ENCODE data around the gene NHS.

The NHS gene

DNA sequence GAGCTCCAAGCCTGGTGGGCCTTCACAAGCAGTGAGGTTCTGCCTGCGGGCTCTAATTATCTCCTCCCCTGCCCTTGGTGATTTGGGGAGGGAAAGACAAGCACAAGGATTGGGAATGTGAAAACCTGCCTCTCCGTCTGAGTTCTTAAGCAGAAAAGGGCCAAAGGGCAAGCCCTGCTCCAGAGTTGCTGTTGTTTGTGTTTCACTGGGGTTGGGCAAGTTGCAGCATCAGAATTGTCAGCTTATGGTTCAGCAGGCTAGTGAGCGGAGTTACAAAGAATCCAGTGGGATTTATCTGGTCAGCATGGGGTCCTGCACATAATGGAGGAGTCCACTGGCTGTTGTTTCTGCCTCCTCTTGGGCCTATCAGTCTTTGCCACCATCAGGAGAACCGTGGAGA is 60.5 kb downstream of the NHS start:
- H3K4me2 ChIP-seq (ENCODE audit: low read length), result no peak overlapping the region
- H3K27ac ChIP-seq (ENCODE audit: low read depth, low read length), result no peak overlapping the region
- TF ChIP-seq, protein P1, sequence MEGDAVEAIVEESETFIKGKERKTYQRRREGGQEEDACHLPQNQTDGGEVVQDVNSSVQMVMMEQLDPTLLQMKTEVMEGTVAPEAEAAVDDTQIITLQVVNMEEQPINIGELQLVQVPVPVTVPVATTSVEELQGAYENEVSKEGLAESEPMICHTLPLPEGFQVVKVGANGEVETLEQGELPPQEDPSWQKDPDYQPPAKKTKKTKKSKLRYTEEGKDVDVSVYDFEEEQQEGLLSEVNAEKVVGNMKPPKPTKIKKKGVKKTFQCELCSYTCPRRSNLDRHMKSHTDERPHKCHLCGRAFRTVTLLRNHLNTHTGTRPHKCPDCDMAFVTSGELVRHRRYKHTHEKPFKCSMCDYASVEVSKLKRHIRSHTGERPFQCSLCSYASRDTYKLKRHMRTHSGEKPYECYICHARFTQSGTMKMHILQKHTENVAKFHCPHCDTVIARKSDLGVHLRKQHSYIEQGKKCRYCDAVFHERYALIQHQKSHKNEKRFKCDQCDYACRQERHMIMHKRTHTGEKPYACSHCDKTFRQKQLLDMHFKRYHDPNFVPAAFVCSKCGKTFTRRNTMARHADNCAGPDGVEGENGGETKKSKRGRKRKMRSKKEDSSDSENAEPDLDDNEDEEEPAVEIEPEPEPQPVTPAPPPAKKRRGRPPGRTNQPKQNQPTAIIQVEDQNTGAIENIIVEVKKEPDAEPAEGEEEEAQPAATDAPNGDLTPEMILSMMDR (IDR thresholded peaks at IDR 0.05; ENCODE audit: low read depth, low read length, poor library complexity, severe bottlenecking), result no peak
- TF ChIP-seq EZH2phosphoT487 (IDR thresholded peaks at IDR 0.05; ENCODE audit: borderline replicate concordance, low read length), result no peak

DNA sequence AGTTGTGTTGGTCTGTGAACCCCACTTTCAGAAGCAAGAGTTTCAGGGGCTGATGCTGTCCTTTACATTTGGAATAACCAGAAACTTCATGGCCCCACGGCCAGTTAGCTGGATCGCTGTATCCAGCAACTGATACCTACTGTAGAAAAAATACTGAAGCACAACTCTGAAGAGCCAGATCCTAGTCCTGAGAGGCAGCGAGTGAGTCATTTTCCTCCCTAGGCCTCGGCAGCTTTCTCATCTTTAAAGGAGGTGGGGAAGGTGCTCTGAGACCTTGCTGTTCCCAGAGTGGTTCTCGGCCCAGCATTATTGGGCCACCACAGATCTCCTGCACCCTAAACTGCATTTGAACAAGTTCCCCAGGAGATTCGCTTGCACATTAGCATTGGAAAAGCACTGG is 63.2 kb downstream of the NHS start:
- no peaks in the 10 kb centered on the region for H3F3A ChIP-seq (ENCODE audit: control insufficient read depth, insufficient read depth)
- TF ChIP-seq, protein P1 (IDR thresholded peaks at IDR 0.05; ENCODE audit: low read depth, low read length, poor library complexity, severe bottlenecking), result no peak
- TF ChIP-seq EZH2phosphoT487 (IDR thresholded peaks at IDR 0.05; ENCODE audit: borderline replicate concordance, low read length), result no peak
- H3K36me3 ChIP-seq (ENCODE audit: control insufficient read depth, low read length), result no peaks in the 10 kb centered on the region
- H3K9me3 ChIP-seq (ENCODE audit: control insufficient read depth, insufficient read depth, low read length), result no peaks in the 10 kb centered on the region
- no peaks in the 10 kb centered on the region for H3K79me2 ChIP-seq (ENCODE audit: control insufficient read depth, low read length)
- no peaks in the 10 kb centered on the region for H3K9me2 ChIP-seq (replicated peaks; ENCODE audit: control insufficient read depth, low read length)
- no peak overlapping the region for H3K4me3 ChIP-seq (ENCODE audit: low read length)
- no peak overlapping the region for H3K27ac ChIP-seq (ENCODE audit: low read depth, low read length)
- no peaks in the 10 kb centered on the region for H3K4me1 ChIP-seq (ENCODE audit: control insufficient read depth, low read length)
- H4K20me1 ChIP-seq (ENCODE audit: control insufficient read depth, insufficient read depth, low read depth, low read length), result no peaks in the 10 kb centered on the region
- no peaks in the 10 kb centered on the region for H3K27me3 ChIP-seq (ENCODE audit: control insufficient read depth, low read length)
- H3K4me2 ChIP-seq (ENCODE audit: low read length), result no peak overlapping the region

More for the DNA sequence above, 60.5 kb downstream of the NHS start:
- Histone ChIP-seq H3K4me3 (ENCODE audit: low read length) (no peak overlapping the region), H3K4me1 (ENCODE audit: control insufficient read depth, low read length) (no peaks in the 10 kb centered on the region), H3K9me2 (replicated peaks; ENCODE audit: control insufficient read depth, low read length) (no peaks in the 10 kb centered on the region), H3K9me3 (ENCODE audit: control insufficient read depth, insufficient read depth, low read length) (no peaks in the 10 kb centered on the region), H3K79me2 (ENCODE audit: control insufficient read depth, low read length) (no peaks in the 10 kb centered on the region), H3F3A (ENCODE audit: control insufficient read depth, insufficient read depth) (no peaks in the 10 kb centered on the region), H4K20me1 (ENCODE audit: control insufficient read depth, insufficient read depth, low read depth, low read length) (no peaks in the 10 kb centered on the region), H3K36me3 (ENCODE audit: control insufficient read depth, low read length) (no peaks in the 10 kb centered on the region), H3K27me3 (ENCODE audit: control insufficient read depth, low read length) (no peaks in the 10 kb centered on the region)

DNA sequence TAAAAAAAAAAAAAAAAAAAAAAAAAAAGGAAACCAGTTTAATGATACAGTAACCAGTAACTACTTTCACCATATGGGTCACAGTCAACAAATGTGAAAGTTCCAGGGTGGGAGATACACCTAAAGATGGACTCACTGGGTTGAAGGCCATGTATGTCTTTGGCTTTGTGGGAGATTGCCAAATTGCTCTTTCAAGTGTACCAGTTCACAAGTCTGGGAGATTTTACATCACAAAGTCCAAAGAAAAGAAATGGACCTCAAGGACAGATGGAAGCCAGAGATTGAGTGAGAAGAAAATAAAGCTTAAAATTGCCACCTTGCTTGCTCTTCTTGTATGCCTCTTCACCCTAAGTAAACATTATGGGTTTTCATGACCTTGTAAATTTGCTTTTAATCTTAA is 65.3 kb downstream of the NHS start:
- TF ChIP-seq, protein P1 (IDR thresholded peaks at IDR 0.05; ENCODE audit: low read depth, low read length, poor library complexity, severe bottlenecking), result no peak
- TF ChIP-seq EZH2phosphoT487 (IDR thresholded peaks at IDR 0.05; ENCODE audit: borderline replicate concordance, low read length), result no peak
- H3K9me3 ChIP-seq (ENCODE audit: control insufficient read depth, insufficient read depth, low read length), result no peaks in the 10 kb centered on the region
- H3K36me3 ChIP-seq (ENCODE audit: control insufficient read depth, low read length), result no peaks in the 10 kb centered on the region
- no peaks in the 10 kb centered on the region for H3K9me2 ChIP-seq (replicated peaks; ENCODE audit: control insufficient read depth, low read length)
- H3K27me3 ChIP-seq (ENCODE audit: control insufficient read depth, low read length), result no peaks in the 10 kb centered on the region
- H4K20me1 ChIP-seq (ENCODE audit: control insufficient read depth, insufficient read depth, low read depth, low read length), result no peaks in the 10 kb centered on the region
- no peaks in the 10 kb centered on the region for H3K79me2 ChIP-seq (ENCODE audit: control insufficient read depth, low read length)
- no peak overlapping the region for H3K4me2 ChIP-seq (ENCODE audit: low read length)
- H3K27ac ChIP-seq (ENCODE audit: low read depth, low read length), result no peak overlapping the region
- no peaks in the 10 kb centered on the region for H3F3A ChIP-seq (ENCODE audit: control insufficient read depth, insufficient read depth)
- no peaks in the 10 kb centered on the region for H3K4me1 ChIP-seq (ENCODE audit: control insufficient read depth, low read length)
- no peak overlapping the region for H3K4me3 ChIP-seq (ENCODE audit: low read length)

DNA sequence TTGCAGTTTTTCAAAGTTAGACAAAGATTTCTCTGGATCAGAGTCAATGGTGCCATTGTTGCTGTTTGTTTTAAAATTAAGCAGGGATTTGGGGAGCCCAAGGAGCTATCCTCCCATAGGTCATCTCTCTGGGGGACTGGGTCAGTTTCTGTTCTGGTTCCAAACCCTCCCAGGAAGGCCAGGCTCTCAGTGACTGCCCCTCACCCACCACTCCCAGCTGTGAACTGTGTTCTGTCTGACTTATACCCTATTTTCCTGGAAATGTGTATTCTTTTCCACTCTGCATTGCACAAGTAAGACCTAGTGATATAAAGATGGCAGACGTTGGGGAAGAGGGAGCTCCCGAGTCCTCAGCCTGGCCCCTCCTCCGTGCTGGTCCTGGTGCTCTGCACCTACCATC is 65.8 kb downstream of the NHS start:
- Histone ChIP-seq H3K9me3 (ENCODE audit: control insufficient read depth, insufficient read depth, low read length) (no peaks in the 10 kb centered on the region), H3K4me3 (ENCODE audit: low read length) (no peak overlapping the region), H3K36me3 (ENCODE audit: control insufficient read depth, low read length) (no peaks in the 10 kb centered on the region), H3F3A (ENCODE audit: control insufficient read depth, insufficient read depth) (no peaks in the 10 kb centered on the region), H3K4me2 (ENCODE audit: low read length) (no peak overlapping the region), H3K27ac (ENCODE audit: low read depth, low read length) (no peak overlapping the region), H3K27me3 (ENCODE audit: control insufficient read depth, low read length) (no peaks in the 10 kb centered on the region), H3K9me2 (replicated peaks; ENCODE audit: control insufficient read depth, low read length) (no peaks in the 10 kb centered on the region), H3K79me2 (ENCODE audit: control insufficient read depth, low read length) (no peaks in the 10 kb centered on the region), H4K20me1 (ENCODE audit: control insufficient read depth, insufficient read depth, low read depth, low read length) (no peaks in the 10 kb centered on the region), H3K4me1 (ENCODE audit: control insufficient read depth, low read length) (no peaks in the 10 kb centered on the region)
- TF ChIP-seq EZH2phosphoT487 (IDR thresholded peaks at IDR 0.05; ENCODE audit: borderline replicate concordance, low read length), result no peak
- TF ChIP-seq, protein P1 (IDR thresholded peaks at IDR 0.05; ENCODE audit: low read depth, low read length, poor library complexity, severe bottlenecking), result no peak

All from DOHH2 (cell line).